Activated T-cell treated with anti-CD3 and anti-CD28 coated beads, Interleukin-2, amount 50 U/mL, for 1 hour (primary cell): ENCODE results near the gene SLC35A1.

Source experiments
- DNase-seq: peaks from one replicate; pipeline ENCODE4 v3.0.0-alpha.2; 2020

The SLC35A1 gene

GRCh38 chr6:87534377-87535047 is 61.7 kb downstream of the SLC35A1 start:
- DNase-seq, result no peak

GRCh38 chr6:87538510-87539260 is 65.9 kb downstream of the SLC35A1 start:
- no peak for DNase-seq

GRCh38 chr6:87539554-87539953 is 66.8 kb downstream of the SLC35A1 start:
- DNase-seq, result no peak

- no peak for DNase-seq
These were observed 67.8 kb downstream of the SLC35A1 start for GRCh38 chr6:87540539-87540938.

- DNase-seq, result no peak
These were observed 68.3 kb downstream of the SLC35A1 start for GRCh38 chr6:87541041-87541440.

GRCh38 chr6:87541744-87542143 is 69.0 kb downstream of the SLC35A1 start:
- no peak for DNase-seq

GRCh38 chr6:87543696-87544473 is 71.1 kb downstream of the SLC35A1 start:
- DNase-seq, result no peak

- no peak for DNase-seq
These were observed 71.6 kb downstream of the SLC35A1 start for GRCh38 chr6:87544474-87544735.

GRCh38 chr6:87551799-87552198 is 79.0 kb downstream of the SLC35A1 start:
- DNase-seq, result no peak

GRCh38 chr6:87553159-87553765 is 80.5 kb downstream of the SLC35A1 start:
- DNase-seq, result no peak

GRCh38 chr6:87555506-87555905 is 82.7 kb downstream of the SLC35A1 start:
- DNase-seq, result no peak

GRCh38 chr6:87558446-87558845 is 85.7 kb downstream of the SLC35A1 start:
- DNase-seq, result no peak

GRCh38 chr6:87561017-87561416 is 88.2 kb downstream of the SLC35A1 start:
- DNase-seq, result no peak
